GM12878 (cell line): Measurements from ENCODE around the gene THBS3. TPM values are rescaled to one million over a fixed set of nuclear protein-coding genes. Genes with fewer than 3 reads are reported as not detected.

Experiments
- ATAC-seq: fragments of 200-7000 bp; cut with Tn5 transposase; 3 replicates; pipeline ENCODE4 v1.9.1; 2020; ENCODE audit warnings: mild to moderate bottlenecking, moderate library complexity
- BruUV-seq: library from RNA; stranded (reverse); fragments of 400-500 nt; replicated peaks from 2 replicates; lab custom pipeline; 2021; lab: Mats Ljungman, UMichigan
- CTCF ChIA-PET: fragments of 300-600 bp; sonication (Branson Sonifier 250); formaldehyde crosslinking; extraction: SDS; loops from one replicate; lab custom pipeline; 2021; ENCODE audit warnings: inconsistent platforms; lab: Yijun Ruan, JAX
- POLR2A ChIA-PET: fragments of 350-600 bp; formaldehyde crosslinking; extraction: SDS; loops from one replicate; lab custom pipeline; 2021; ENCODE audit warnings: inconsistent platforms; lab: Charles Lee
- RAD21 ChIA-PET: fragments of 300-600 bp; sonication (Branson Sonifier 250); formaldehyde crosslinking; loops from one replicate; lab custom pipeline; 2023; ENCODE audit warnings: antibody characterized with exemption; ENCODE audit not compliant: unreplicated experiment; lab: Charles Lee
- SMC1A ChIA-PET: fragments of 300-600 bp; sonication (Branson Sonifier 250); formaldehyde crosslinking; loops from one replicate; lab custom pipeline; 2023; ENCODE audit not compliant: unreplicated experiment, uncharacterized antibody; lab: Charles Lee
- DNase-seq: peaks from one replicate; pipeline ENCODE4 v3.0.0-alpha.2; 2011; ENCODE audit warnings: low read depth, low spot score
- FAIRE-seq: peaks from 3 replicates; lab custom pipeline; 2011; peaks lifted over from hg19 to GRCh38; lab: Jason Lieb, UNC
- H2AFZ ChIP-seq: 2 replicates; pipeline ENCODE4 v1.6.0; 2011; ENCODE audit warnings: low read depth, low read length, control low read depth; ENCODE audit not compliant: control insufficient read depth
- H3K27ac ChIP-seq: 2 replicates; pipeline ENCODE4 v1.5.1; 2011; ENCODE audit warnings: control low read depth; ENCODE audit not compliant: control insufficient read depth, insufficient read depth
- H3K27me3 ChIP-seq, 2 experiments: replicated peaks in 1 of 2; 2 replicates each; pipeline versions ENCODE4 v1.6.0 to v1.6.1; 2011; ENCODE audit warnings: low read length in 1 of 2; ENCODE audit not compliant: control insufficient read depth in 2 of 2, insufficient read depth in 2 of 2
- H3K36me3 ChIP-seq, 2 experiments: 2 replicates each; pipeline ENCODE4 v1.5.1; 2011; ENCODE audit warnings: low read length in 1 of 2; ENCODE audit not compliant: control insufficient read depth in 2 of 2, insufficient read depth in 2 of 2
- H3K4me1 ChIP-seq: 2 replicates; pipeline ENCODE4 v1.6.1; 2011; ENCODE audit warnings: mild to moderate bottlenecking, low read length, moderate library complexity, mixed read lengths; ENCODE audit not compliant: control insufficient read depth, insufficient read depth
- H3K4me2 ChIP-seq: 2 replicates; pipeline ENCODE4 v1.6.0; 2011; ENCODE audit warnings: control low read depth; ENCODE audit not compliant: control insufficient read depth, insufficient read depth
- H3K4me3 ChIP-seq: fragments of 200-600 bp; sonication (generic); 2 replicates; pipeline ENCODE4 v1.5.1; 2016
- H3K79me2 ChIP-seq: 2 replicates; pipeline ENCODE4 v1.6.0; 2011; ENCODE audit warnings: low read length; ENCODE audit not compliant: control insufficient read depth, insufficient read depth
- H3K9ac ChIP-seq: 2 replicates; pipeline ENCODE4 v1.8.0; 2011; ENCODE audit warnings: low read length, control low read depth, mixed read lengths; ENCODE audit not compliant: control insufficient read depth, insufficient read depth
- H3K9me3 ChIP-seq: replicated peaks from 3 replicates; pipeline ENCODE4 v1.5.1; 2011; ENCODE audit warnings: mild to moderate bottlenecking, low read length; ENCODE audit not compliant: control insufficient read depth, insufficient read depth
- H4K20me1 ChIP-seq: 2 replicates; pipeline ENCODE4 v1.6.0; 2011; ENCODE audit not compliant: control insufficient read depth, insufficient read depth
- CEBPZ ChIP-seq: fragments of 150-350 bp; IDR thresholded peaks from 2 replicates; pipeline ENCODE4 v1.6.1; 2016; ENCODE audit warnings: low read depth, low read length
- CREM ChIP-seq: IDR thresholded peaks from 2 replicates; pipeline ENCODE4 v1.6.1; 2014; ENCODE audit warnings: antibody characterized with exemption, low read depth
- FOXM1 ChIP-seq: IDR thresholded peaks from 2 replicates; pipeline ENCODE4 v1.6.1; 2012; ENCODE audit warnings: low read depth, mild to moderate bottlenecking, inconsistent platforms, low read length, moderate library complexity
- IKZF1 ChIP-seq: fragments of 450-650 bp; conservative IDR thresholded peaks from 2 replicates; pipeline ENCODE4 v1.6.1; 2017; ENCODE audit warnings: antibody characterized with exemption, mild to moderate bottlenecking
- LARP7 ChIP-seq: fragments of 450-650 bp; IDR thresholded peaks from 2 replicates; pipeline ENCODE4 v1.6.1; 2017; ENCODE audit warnings: mild to moderate bottlenecking
- NFIC ChIP-seq: IDR thresholded peaks from 2 replicates; pipeline ENCODE4 v1.6.1; 2012; ENCODE audit warnings: low read depth, mild to moderate bottlenecking, inconsistent platforms, low read length, moderate library complexity
- NRF1 ChIP-seq: conservative IDR thresholded peaks from 2 replicates; pipeline ENCODE4 v1.6.1; 2011; ENCODE audit warnings: mild to moderate bottlenecking, low read depth, low read length, improper control_type of control experiment
- PKNOX1 ChIP-seq: fragments of 450-650 bp; IDR thresholded peaks from 2 replicates; pipeline ENCODE4 v1.6.1; 2016; ENCODE audit warnings: mild to moderate bottlenecking
- PML ChIP-seq: IDR thresholded peaks from 2 replicates; pipeline ENCODE4 v1.6.1; 2012; ENCODE audit warnings: low read length, inconsistent platforms
- SKIL ChIP-seq: fragments of 450-650 bp; IDR thresholded peaks from 2 replicates; pipeline ENCODE4 v1.6.1; 2017; ENCODE audit warnings: mild to moderate bottlenecking, low read depth, inconsistent platforms; ENCODE audit not compliant: poor library complexity, severe bottlenecking
- SUZ12 ChIP-seq: fragments of 200-600 bp; sonication (generic); IDR thresholded peaks from one replicate; pipeline ENCODE4 v1.6.1; 2018; ENCODE audit warnings: antibody characterized with exemption, mild to moderate bottlenecking; ENCODE audit not compliant: unreplicated experiment
- ZNF207 ChIP-seq: fragments of 450-650 bp; IDR thresholded peaks from 2 replicates; pipeline ENCODE4 v1.6.1; 2014; ENCODE audit warnings: antibody characterized with exemption, mild to moderate bottlenecking, borderline replicate concordance
- WGBS: methylation state at CpG from one replicate; pipeline ENCODE4 v1.1.6; 2016; ENCODE audit warnings: low lambda C conversion rate; ENCODE audit not compliant: insufficient replicate concordance, insufficient coverage; ENCODE audit errors: missing lambda C conversion rate; 5-methylcytosine and 5-hydroxymethylcytosine counted together
- in situ Hi-C: fragments of 300-500 bp; cut with MboI; formaldehyde crosslinking; loops from 9 replicates; pipeline ENCODE4 v1.14.3; 2018; ENCODE audit warnings: mixed read lengths
- intact Hi-C: fragments of 100-400 bp; cut with micrococcal nuclease; formaldehyde crosslinking; loops from one replicate; pipeline ENCODE4 v1.14.2; 2022; ENCODE audit not compliant: unreplicated experiment
- polyA plus RNA-seq, 11 experiments: library from polyadenylated mRNA; depleted of rRNA in 4 of 11; unstranded in 6 of 11; stranded (reverse) in 5 of 11; fragments of >200 nt; fragmentation: Nextera tagmentation in 4 of 11; fragmentation: Illumina TruSeq in 1 of 11; extraction: Ambion mirVana in 4 of 11; extraction: Trizol in 1 of 11; gene quantifications; 1 replicate in 1 of 11; 2 replicates in 10 of 11; pipeline versions ENCODE4 v1.2.1 to v1.2.3, GENCODE V29; 2011 to 2016; ENCODE audit warnings: inconsistent platforms in 2 of 11, missing spikeins in 2 of 11, low read depth in 1 of 11
- total RNA-seq, 4 experiments: library from RNA; depleted of rRNA in 3 of 4; stranded (reverse); fragments of >200 nt in 3 of 4; fragmentation: Illumina TruSeq in 1 of 4; extraction: Trizol in 1 of 4; gene quantifications; 2 replicates each; pipeline versions ENCODE4 v1.2.1 to v1.2.3, GENCODE V29; 2013 to 2021

Gene THBS3
- total and polyA plus RNA-seq, 10 of the 15 experiments (the other 5 are each of a cell fraction or from before 2014, with no cell fraction given) = 0.66 to 3.6 (median 2.0) TPM

GRCh38 chr1:155173478-155174323, 34.0 kb downstream of the THBS3 start, which contains the start of gene TRIM46:
Gene TRIM46 (plus strand): TSS chr1:155173849. CDS start chr1:155173967, 118 bp downstream.
- BruUV-seq = no TSS peak
- Histone ChIP-seq H3K79me2 (peaks cover 12% of the 10 kb centered on the region), H3K36me3 (peaks cover 0 to 3% of the 10 kb centered on the region in 2 experiments; a peak in 1 of 4 replicates), H3K9me3 (no peaks in the 10 kb centered on the region; the same call in 2 of the 3 replicates), H2AFZ (peak within 1 kb of the TSS; percentile 96), H3K4me1 (peaks cover 26% of the 10 kb centered on the region), H3K27ac (peak within 1 kb of the TSS; percentile 93), H3K27me3 (no peaks in the 10 kb centered on the region), H4K20me1 (no peaks in the 10 kb centered on the region), H3K4me2 (peak within 1 kb of the TSS; percentile 97), H3K4me3 (peak within 1 kb of the TSS; percentile 73), H3K9ac (peak within 1 kb of the TSS; percentile 97)
- RAD21 ChIA-PET = interaction anchor here (0.6 to 4.8 kb wide), 24 partner anchors 11 to 694 kb away, joined by 3 to 77 read pairs (median 6); partner anchors contain the start of genes EFNA3, SLC50A1 and THBS3
- CTCF ChIA-PET = interaction anchor here (0.6 to 12.1 kb wide), 52 partner anchors 9 to 787 kb away, joined by 3 to 284 read pairs (median 5); partner anchors contain the start of genes CLK2, FDPS, MTX1 and PMVK
- POLR2A ChIA-PET = interaction anchor here (0.5 to 7.4 kb wide), 16 partner anchors 12 to 1224 kb away, joined by 3 to 77 read pairs (median 6); partner anchors contain the start of genes CLK2, ENTREP3, MTX1 and SLC50A1
- SMC1A ChIA-PET = interaction anchor here (1.0 to 4.7 kb wide), 9 partner anchors 12 to 82 kb away, joined by 3 to 46 read pairs (median 5); a partner anchor contains a TSS
- 12% methylated on average over 35 of the region's 38 CpGs for WGBS
- peak; percentile 36 for ATAC-seq
- DNase-seq = no peak
- in situ Hi-C loops (no loop called here), intact Hi-C loops (loop anchor here (5.0 kb wide), 1 partner anchor 36 kb away; the partner anchor contains the start of gene SLC50A1)
- no peak for FAIRE-seq
- 0 out of 2 replicates have a peak, but pooled peaks have one; percentile 38 for TF ChIP-seq LARP7
- no peak for TF ChIP-seq CEBPZ
- no peak for TF ChIP-seq SUZ12
- TF ChIP-seq IKZF1 = no peak; the same call in 1 of the 2 replicates
- TF ChIP-seq NFIC = no peak
- TF ChIP-seq NRF1 = peak; percentile 49
- TF ChIP-seq SKIL = peak; percentile 12
- TF ChIP-seq FOXM1 = no peak
- 0 out of 2 replicates have a peak, but pooled peaks have one; percentile 65 for TF ChIP-seq ZNF207
- TF ChIP-seq CREM = no peak
- TF ChIP-seq PKNOX1 = 0 out of 2 replicates have a peak, but pooled peaks have one; percentile 17
- TF ChIP-seq PML = no peak
